ENCODE measurements around the gene GRM4.

Gene GRM4

GRCh38 chr6:34096193-34096592 lies 49.7 kb downstream of the GRM4 start:
- no peak overlapping the region for H3K4me3 ChIP-seq (ENCODE audit: low read depth, low read length)
- in situ Hi-C loops (cut with HindIII; ENCODE audit: low sequenced_read_pairs) = no loop called here
- no peak for TF ChIP-seq CTCF (IDR thresholded peaks at IDR 0.05; ENCODE audit: low read depth, low read length, missing control alignments)
- DNase-seq (ENCODE audit: low read depth) = no peak

GRCh38 chr6:34095741-34096140 lies 50.1 kb downstream of the GRM4 start:
- no peak for TF ChIP-seq CTCF (IDR thresholded peaks at IDR 0.05; ENCODE audit: low read depth, low read length, missing control alignments)
- DNase-seq (ENCODE audit: low read depth) = no peak
- no peak overlapping the region for H3K4me3 ChIP-seq (ENCODE audit: low read depth, low read length)
- in situ Hi-C loops (cut with HindIII; ENCODE audit: low sequenced_read_pairs) = no loop called here

GRCh38 chr6:34095136-34095505 lies 50.8 kb downstream of the GRM4 start:
- DNase-seq (ENCODE audit: low read depth) = no peak
- no peak for TF ChIP-seq CTCF (IDR thresholded peaks at IDR 0.05; ENCODE audit: low read depth, low read length, missing control alignments)
- in situ Hi-C loops (cut with HindIII; ENCODE audit: low sequenced_read_pairs) = no loop called here
- H3K4me3 ChIP-seq (ENCODE audit: low read depth, low read length) = no peak overlapping the region

DNA sequence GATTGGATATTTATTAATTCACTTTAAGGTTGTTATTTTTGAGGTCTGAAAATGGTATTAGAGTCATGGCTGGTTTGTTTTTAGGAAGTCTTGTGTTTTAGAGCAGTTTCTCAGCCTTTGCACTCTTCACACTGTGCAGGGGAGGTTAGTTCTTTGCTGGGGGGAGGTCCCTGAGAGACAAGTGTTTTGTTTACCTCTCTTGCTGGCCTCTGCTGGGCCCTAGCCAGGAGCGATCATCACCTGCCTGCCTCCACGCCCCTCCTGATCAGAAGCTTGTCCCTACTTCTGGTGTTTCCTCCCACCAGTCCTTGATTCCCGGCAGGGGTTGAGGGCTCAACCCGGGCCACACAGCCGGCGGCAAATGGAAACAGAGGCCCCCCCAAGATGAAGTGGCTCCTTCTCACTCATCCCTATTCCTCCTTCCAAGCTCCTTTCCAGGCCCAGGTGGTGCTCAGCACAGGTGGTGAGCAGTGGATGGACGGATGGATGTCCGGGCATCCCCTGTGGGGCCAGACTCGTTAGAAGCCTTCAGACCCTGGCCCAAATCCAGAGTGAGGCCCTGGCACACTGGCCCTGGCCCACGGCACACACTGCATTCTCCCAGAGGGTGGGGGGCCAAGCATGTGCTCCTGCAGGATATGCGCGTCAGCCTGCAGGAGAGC lies 51.3 kb downstream of the GRM4 start:
- no peak overlapping the region for H3K4me3 ChIP-seq (ENCODE audit: low read depth, low read length)
- TF ChIP-seq CTCF (IDR thresholded peaks at IDR 0.05; ENCODE audit: low read depth, low read length, missing control alignments) = no peak
- in situ Hi-C loops (cut with HindIII; ENCODE audit: low sequenced_read_pairs) = loop anchor here (5.0 kb wide), 1 partner anchor 48 kb away; no protein-coding TSS in a partner anchor
- DNase-seq (ENCODE audit: low read depth) = no peak

DNA sequence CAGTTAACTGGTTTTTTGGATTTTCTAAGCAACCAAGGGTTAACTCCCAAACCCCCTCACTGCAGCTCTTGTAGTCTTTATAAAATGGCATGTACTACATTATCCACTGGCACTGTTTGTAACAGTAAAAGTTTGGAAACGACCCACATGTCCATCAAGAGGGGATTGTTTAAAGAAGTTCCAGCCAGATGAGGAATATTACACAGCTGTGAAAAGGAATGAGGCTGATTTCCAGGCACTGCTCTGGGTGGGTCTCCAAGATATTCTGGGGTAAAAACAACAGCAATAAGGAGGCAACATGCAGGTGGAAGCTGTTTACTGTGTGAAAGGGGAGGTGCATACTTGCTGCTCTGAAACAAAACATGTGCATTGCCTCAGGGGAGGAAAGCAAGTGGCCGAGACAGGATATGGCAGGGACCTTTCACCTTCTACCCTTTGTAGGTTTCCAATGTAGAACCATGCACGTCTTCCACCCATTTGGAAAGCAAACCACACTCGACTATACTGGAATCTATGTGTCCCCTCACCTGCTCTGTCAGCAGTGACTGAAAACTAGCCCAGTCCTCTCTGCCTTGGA lies 51.9 kb downstream of the GRM4 start:
- no peak for DNase-seq (ENCODE audit: low read depth)
- no peak overlapping the region for H3K4me3 ChIP-seq (ENCODE audit: low read depth, low read length)
- no peak for TF ChIP-seq CTCF (IDR thresholded peaks at IDR 0.05; ENCODE audit: low read depth, low read length, missing control alignments)
- in situ Hi-C loops (cut with HindIII; ENCODE audit: low sequenced_read_pairs) = loop anchor here (5.0 kb wide), 1 partner anchor 48 kb away; no protein-coding TSS in a partner anchor

- no peak for DNase-seq (ENCODE audit: low read depth)
- in situ Hi-C loops (cut with HindIII; ENCODE audit: low sequenced_read_pairs) = loop anchor here (5.0 kb wide), 1 partner anchor 49 kb away; no protein-coding TSS in a partner anchor
- no peak for TF ChIP-seq CTCF (IDR thresholded peaks at IDR 0.05; ENCODE audit: low read depth, low read length, missing control alignments)
- no peak overlapping the region for H3K4me3 ChIP-seq (ENCODE audit: low read depth, low read length)
Observed at GRCh38 chr6:34093206-34093605, 52.7 kb downstream of the GRM4 start.
